CD14-positive monocyte (primary cell): ENCODE measurements around the gene IP6K1. TPM values are rescaled to one million over a fixed set of nuclear protein-coding genes. Genes with fewer than 3 reads are reported as not detected.
"Not testable (repeated sequence)": the region's sequence is repeated elsewhere in the genome, so short reads cannot be mapped to it uniquely, and the experiment has no call there.

ENCODE experiments used
- DNase-seq, 3 donors: peaks; one replicate each; pipeline ENCODE4 v3.0.0-alpha.2; 2011 to 2022
- H2AFZ ChIP-seq: 2 replicates; pipeline ENCODE4 v1.6.0; 2012; ENCODE audit warnings: mild to moderate bottlenecking, low read depth, low read length, inconsistent platforms; ENCODE audit not compliant: insufficient read depth, poor library complexity, severe bottlenecking
- H3K27ac ChIP-seq, 2 donors: 1 replicate in 1 of 2; 2 replicates in 1 of 2; pipeline ENCODE4 v1.5.1; 2012 to 2013; ENCODE audit warnings: low read length in 2 of 2, control low read depth in 1 of 2, inconsistent platforms in 1 of 2, low read depth in 1 of 2, mild to moderate bottlenecking in 1 of 2
- H3K27me3 ChIP-seq, 2 donors: one replicate each; pipeline versions ENCODE4 v1.6.0 to v1.6.1; 2011 to 2013; ENCODE audit warnings: low read length in 2 of 2; ENCODE audit not compliant: control insufficient read depth in 2 of 2, insufficient read depth in 2 of 2
- H3K36me3 ChIP-seq, 2 donors: replicated peaks in 1 of 2; 1 replicate in 1 of 2; 2 replicates in 1 of 2; pipeline versions ENCODE4 v1.5.1 to v1.6.1; 2012 to 2013; ENCODE audit warnings: low read length in 2 of 2, control low read depth in 1 of 2, inconsistent platforms in 1 of 2, mild to moderate bottlenecking in 1 of 2; ENCODE audit not compliant: insufficient read depth in 2 of 2, control insufficient read depth in 1 of 2
- H3K4me1 ChIP-seq, 2 donors: 1 replicate in 1 of 2; 2 replicates in 1 of 2; pipeline versions ENCODE4 v1.5.1 to v1.6.1; 2012 to 2013; ENCODE audit warnings: low read length in 2 of 2, control low read depth in 1 of 2, inconsistent platforms in 1 of 2, mild to moderate bottlenecking in 1 of 2, moderate library complexity in 1 of 2; ENCODE audit not compliant: insufficient read depth in 2 of 2, control insufficient read depth in 1 of 2
- H3K4me2 ChIP-seq: replicated peaks from 2 replicates; pipeline ENCODE3; 2012; ENCODE audit warnings: low read length, moderate library complexity, mild to moderate bottlenecking; ENCODE audit not compliant: poor library complexity, severe bottlenecking; ENCODE audit errors: extremely low read depth
- H3K4me3 ChIP-seq, 3 experiments: fragments of 200-600 bp in 1 of 3; sonication (generic) in 1 of 3; replicated peaks in 1 of 3; 1 replicate in 2 of 3; 2 replicates in 1 of 3; pipeline ENCODE4 v1.5.1; 2011 to 2013; ENCODE audit warnings: low read length in 3 of 3, mild to moderate bottlenecking in 3 of 3, control low read depth in 2 of 3, low read depth in 2 of 3, inconsistent platforms in 1 of 3, moderate library complexity in 1 of 3
- H3K79me2 ChIP-seq: 2 replicates; pipeline ENCODE4 v1.6.0; 2012; ENCODE audit warnings: mild to moderate bottlenecking, control low read depth, inconsistent platforms, low read length, moderate library complexity; ENCODE audit not compliant: insufficient read depth
- H3K9ac ChIP-seq: 2 replicates; pipeline ENCODE4 v1.6.0; 2017; ENCODE audit warnings: low read length, mild to moderate bottlenecking; ENCODE audit not compliant: insufficient read depth, poor library complexity, severe bottlenecking
- H3K9me3 ChIP-seq, 2 donors: replicated peaks in 1 of 2; 1 replicate in 1 of 2; 2 replicates in 1 of 2; pipeline versions ENCODE4 v1.5.1 to v1.6.1; 2012 to 2013; ENCODE audit warnings: low read length in 2 of 2, control low read depth in 1 of 2; ENCODE audit not compliant: control insufficient read depth in 1 of 2, insufficient read depth in 1 of 2
- H4K20me1 ChIP-seq: 2 replicates; pipeline ENCODE4 v1.6.0; 2012; ENCODE audit warnings: mild to moderate bottlenecking, low read length, control low read depth, moderate library complexity; ENCODE audit not compliant: insufficient read depth
- H3K27ac Mint-ChIP-seq, 7 donors: one replicate each; pipeline ENCODE4 v1.8.0; 2020; ENCODE audit warnings: mild to moderate bottlenecking in 7 of 7, mixed read lengths in 7 of 7, moderate library complexity in 6 of 7, inconsistent platforms in 2 of 7
- H3K27me3 Mint-ChIP-seq, 3 donors: one replicate each; pipeline ENCODE4 v1.8.0; 2021 to 2022; ENCODE audit warnings: low read depth in 3 of 3, mild to moderate bottlenecking in 3 of 3, mixed read lengths in 3 of 3, moderate library complexity in 3 of 3, inconsistent platforms in 1 of 3
- H3K36me3 Mint-ChIP-seq, 2 donors: one replicate each; pipeline ENCODE4 v1.8.0; 2020; ENCODE audit warnings: mixed read lengths in 2 of 2, inconsistent platforms in 1 of 2, mild to moderate bottlenecking in 1 of 2
- H3K4me1 Mint-ChIP-seq: one replicate; pipeline ENCODE4 v1.8.0; 2020; ENCODE audit warnings: mild to moderate bottlenecking, mixed read lengths
- H3K4me3 Mint-ChIP-seq, 2 donors: one replicate each; pipeline ENCODE4 v1.8.0; 2020; ENCODE audit warnings: mild to moderate bottlenecking in 2 of 2, mixed read lengths in 2 of 2, moderate library complexity in 1 of 2
- H3K9me3 Mint-ChIP-seq, 7 donors: one replicate each; pipeline ENCODE4 v1.8.0; 2020 to 2022; ENCODE audit warnings: mixed read lengths in 7 of 7, mild to moderate bottlenecking in 6 of 7, moderate library complexity in 6 of 7, inconsistent platforms in 2 of 7
- WGBS: methylation state at CpG from one replicate; pipeline ENCODE4 v1.1.5; 2013; ENCODE audit warnings: missing lambda C conversion rate; ENCODE audit not compliant: insufficient coverage; 5-methylcytosine and 5-hydroxymethylcytosine counted together
- intact Hi-C, 2 donors: fragments of 100-400 bp; cut with micrococcal nuclease; formaldehyde crosslinking; loops; one replicate each; pipeline versions ENCODE4 v1.15.0 to v1.15.1; 2023
- polyA plus RNA-seq, 3 donors: library from polyadenylated mRNA; depleted of rRNA in 1 of 3; unstranded in 2 of 3; stranded (reverse) in 1 of 3; fragments of 300-500 nt in 2 of 3; fragments of >200 nt in 1 of 3; fragmentation: Illumina TruSeq in 2 of 3; gene quantifications; 1 replicate in 2 of 3; 2 replicates in 1 of 3; pipeline ENCODE4 v1.2.3, GENCODE V29; 2012 to 2021
- TF ChIP-seq, protein P1 (sequence below): fragments of 200-600 bp; IDR thresholded peaks from one replicate; pipeline ENCODE4 v1.8.0; 2022; ENCODE audit warnings: antibody characterized with exemption, mild to moderate bottlenecking

IP6K1 gene
- polyA plus RNA-seq, 3 donors = 15.8 to 27.1 (median 16.1) TPM

DNA sequence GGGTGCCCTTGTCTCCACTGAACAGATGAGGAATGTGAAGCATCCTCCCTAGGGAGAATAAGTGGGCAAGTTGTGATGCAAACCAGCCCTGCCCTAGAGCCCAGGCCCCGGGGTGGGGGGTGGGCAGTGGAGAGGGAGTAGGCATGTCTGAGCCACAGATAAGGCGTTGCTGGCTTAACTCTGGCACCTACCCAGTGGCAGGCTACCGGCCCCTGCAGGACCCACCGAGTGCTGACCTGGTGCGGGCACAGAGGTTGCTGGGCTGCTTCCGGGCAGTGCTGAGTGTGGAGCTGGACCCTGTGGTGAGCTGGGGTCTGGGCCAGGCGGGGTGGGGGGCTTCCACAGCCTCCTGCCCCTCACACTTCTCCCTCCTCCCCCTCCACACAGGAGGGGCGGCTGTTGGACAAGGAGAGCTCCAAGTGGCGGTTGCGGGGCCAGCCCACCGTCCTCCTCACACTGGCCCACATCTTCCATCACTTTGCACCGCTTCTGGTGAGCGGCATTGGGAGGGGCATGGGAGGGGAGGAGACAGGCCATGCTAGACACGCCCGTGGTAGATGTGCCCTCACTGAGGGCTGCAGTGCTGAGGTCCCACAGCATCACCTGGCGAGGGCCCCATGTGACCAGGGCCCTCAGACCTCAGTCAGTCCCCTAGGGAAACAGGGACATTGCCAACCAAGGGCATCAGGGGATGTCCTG lies 86.9 kb downstream of the IP6K1 start:
- no peak overlapping the region for H3K27ac Mint-ChIP-seq
- H3K27me3 ChIP-seq = no peaks in the 10 kb centered on the region
- peaks cover 49 to 79% of the 10 kb centered on the region in 2 donors for H3K36me3 Mint-ChIP-seq
- H3K27ac ChIP-seq = no peak overlapping the region
- intact Hi-C loops = no loop called here
- no peak overlapping the region for H2AFZ ChIP-seq
- peaks cover 0 to 2% (median 0%) of the 10 kb centered on the region in 3 donors for H3K27me3 Mint-ChIP-seq
- DNase-seq = no peak
- peaks cover 13% of the 10 kb centered on the region for H4K20me1 ChIP-seq
- no peaks in the 10 kb centered on the region for H3K9me3 ChIP-seq
- H3K79me2 ChIP-seq = peaks cover 2% of the 10 kb centered on the region
- H3K36me3 ChIP-seq = peaks cover 69 to 81% of the 10 kb centered on the region in 2 donors
- no peaks in the 10 kb centered on the region for H3K4me1 Mint-ChIP-seq
- no peak overlapping the region for H3K4me3 ChIP-seq
- no peaks in the 10 kb centered on the region for H3K4me1 ChIP-seq
- TF ChIP-seq, protein P1, sequence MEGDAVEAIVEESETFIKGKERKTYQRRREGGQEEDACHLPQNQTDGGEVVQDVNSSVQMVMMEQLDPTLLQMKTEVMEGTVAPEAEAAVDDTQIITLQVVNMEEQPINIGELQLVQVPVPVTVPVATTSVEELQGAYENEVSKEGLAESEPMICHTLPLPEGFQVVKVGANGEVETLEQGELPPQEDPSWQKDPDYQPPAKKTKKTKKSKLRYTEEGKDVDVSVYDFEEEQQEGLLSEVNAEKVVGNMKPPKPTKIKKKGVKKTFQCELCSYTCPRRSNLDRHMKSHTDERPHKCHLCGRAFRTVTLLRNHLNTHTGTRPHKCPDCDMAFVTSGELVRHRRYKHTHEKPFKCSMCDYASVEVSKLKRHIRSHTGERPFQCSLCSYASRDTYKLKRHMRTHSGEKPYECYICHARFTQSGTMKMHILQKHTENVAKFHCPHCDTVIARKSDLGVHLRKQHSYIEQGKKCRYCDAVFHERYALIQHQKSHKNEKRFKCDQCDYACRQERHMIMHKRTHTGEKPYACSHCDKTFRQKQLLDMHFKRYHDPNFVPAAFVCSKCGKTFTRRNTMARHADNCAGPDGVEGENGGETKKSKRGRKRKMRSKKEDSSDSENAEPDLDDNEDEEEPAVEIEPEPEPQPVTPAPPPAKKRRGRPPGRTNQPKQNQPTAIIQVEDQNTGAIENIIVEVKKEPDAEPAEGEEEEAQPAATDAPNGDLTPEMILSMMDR = no peak
- H3K9ac ChIP-seq = no peak overlapping the region
- no peak overlapping the region for H3K4me2 ChIP-seq
- no peaks in the 10 kb centered on the region for H3K9me3 Mint-ChIP-seq
- H3K4me3 Mint-ChIP-seq = no peak overlapping the region
- WGBS = 95% methylated on average over 6 of the region's 16 CpGs

DNA sequence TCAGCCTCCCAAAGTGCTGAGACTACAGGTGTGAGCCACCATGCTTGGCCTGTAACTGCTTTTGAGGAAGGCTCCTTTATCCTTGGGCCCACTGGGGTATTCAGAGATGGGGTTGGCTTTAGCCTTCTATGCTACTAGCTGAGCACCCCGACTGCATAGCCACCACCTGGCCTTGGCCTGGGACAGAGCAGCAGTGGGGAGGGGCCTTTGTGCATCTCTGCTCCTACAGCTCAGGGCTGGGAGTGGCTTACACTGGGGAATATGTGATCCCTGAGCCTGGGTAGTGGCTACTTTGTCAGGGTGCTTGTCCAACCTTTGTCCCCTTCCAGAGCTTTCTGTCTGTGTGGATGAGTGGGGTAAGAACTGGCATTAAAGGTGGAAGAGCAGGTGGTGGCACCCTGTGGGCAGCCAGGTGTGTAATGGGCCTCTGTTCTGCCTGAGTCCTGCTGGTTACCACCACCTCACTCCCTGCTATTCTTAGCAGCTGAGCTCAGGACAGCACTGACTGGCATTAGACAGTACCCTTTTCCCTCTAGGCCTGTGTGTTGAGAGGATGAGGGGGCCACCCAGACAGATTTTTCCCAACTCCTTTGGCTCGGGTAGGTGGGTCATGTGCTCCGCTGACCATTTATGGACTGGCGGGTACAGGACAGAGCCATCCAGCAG lies 90.9 kb downstream of the IP6K1 start:
- not testable (repeated sequence) for H3K27ac Mint-ChIP-seq, H3K27me3 Mint-ChIP-seq

DNA sequence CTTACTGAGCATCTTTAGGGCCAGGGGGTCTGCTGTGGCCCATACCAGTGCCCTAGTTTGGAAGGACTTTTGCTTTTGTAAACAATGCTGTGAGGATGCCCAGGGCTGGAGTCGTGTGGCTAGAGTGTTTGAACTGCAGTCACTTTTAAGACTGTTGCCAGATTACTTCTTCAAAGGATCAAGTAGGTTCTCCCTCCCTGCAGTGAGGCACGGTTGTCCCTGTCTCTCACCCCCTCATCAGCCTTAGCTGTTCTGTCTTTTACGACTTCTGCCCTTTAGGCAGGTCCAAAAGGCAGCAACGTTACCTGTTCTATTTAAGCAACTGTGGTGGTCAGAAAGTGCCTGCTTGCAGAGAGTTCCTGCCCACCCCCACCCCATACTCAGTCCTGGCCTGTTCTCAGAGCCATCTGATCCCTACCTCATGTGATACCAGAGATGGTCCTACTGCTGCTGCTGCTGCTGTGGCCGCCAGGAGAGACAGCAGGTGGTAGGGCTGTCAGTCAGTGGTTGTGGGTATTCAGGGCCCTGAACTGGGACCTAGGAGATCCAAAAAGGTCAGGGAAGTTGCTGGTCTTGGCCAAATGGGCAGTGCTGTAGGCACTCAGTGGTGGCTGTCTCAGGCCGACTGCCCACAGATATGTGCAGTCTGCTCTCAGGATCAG lies 91.8 kb downstream of the IP6K1 start:
- H3K36me3 Mint-ChIP-seq = peaks cover 19 to 43% of the 10 kb centered on the region in 2 donors
- H2AFZ ChIP-seq, H3K9ac ChIP-seq, H3K27ac Mint-ChIP-seq, H3K27ac ChIP-seq, DNase-seq, H3K9me3 ChIP-seq, H3K27me3 Mint-ChIP-seq, H3K4me3 ChIP-seq, H3K4me2 ChIP-seq, H3K4me3 Mint-ChIP-seq, H3K9me3 Mint-ChIP-seq, intact Hi-C loops, H3K27me3 ChIP-seq: not testable (repeated sequence)
- Histone ChIP-seq H4K20me1 (peaks cover 10% of the 10 kb centered on the region), H3K79me2 (peaks cover 28% of the 10 kb centered on the region), H3K4me1 (peaks cover 15 to 19% of the 10 kb centered on the region in 2 donors), H3K36me3 (peaks cover 28 to 37% of the 10 kb centered on the region in 2 donors)
- 100% methylated on average over 2 of the region's 6 CpGs for WGBS
- peaks cover 16% of the 10 kb centered on the region for H3K4me1 Mint-ChIP-seq

More for the DNA sequence above, 90.9 kb downstream of the IP6K1 start:
- peaks cover 25 to 50% of the 10 kb centered on the region in 2 donors for H3K36me3 Mint-ChIP-seq
- H3K4me2 ChIP-seq, H3K4me1 ChIP-seq, H3K4me3 ChIP-seq, H3K9me3 Mint-ChIP-seq, H3K27ac ChIP-seq, H3K9ac ChIP-seq, H2AFZ ChIP-seq, DNase-seq, H3K9me3 ChIP-seq, H3K4me3 Mint-ChIP-seq, H3K27me3 ChIP-seq, H3K4me1 Mint-ChIP-seq, intact Hi-C loops: not testable (repeated sequence)
- Histone ChIP-seq H4K20me1 (peaks cover 10% of the 10 kb centered on the region), H3K36me3 (peaks cover 37 to 46% of the 10 kb centered on the region in 2 donors), H3K79me2 (peaks cover 18% of the 10 kb centered on the region)
- WGBS = 100% methylated on average over 1 of the region's 4 CpGs
